GM15510 (cell line): ENCODE results near the gene EHBP1.

Experiments
- POLR2A ChIP-seq: IDR thresholded peaks from 3 replicates; pipeline ENCODE4 v1.6.1; 2011; ENCODE audit warnings: borderline replicate concordance; ENCODE audit not compliant: insufficient read length; ENCODE audit errors: extremely low read depth

The EHBP1 gene

GRCh38 chr2:62785216-62785615, 79.7 kb downstream of the EHBP1 start:
- TF ChIP-seq POLR2A = no peak

- no peak for TF ChIP-seq POLR2A
Observed at GRCh38 chr2:62785810-62786597, 80.5 kb downstream of the EHBP1 start.

- TF ChIP-seq POLR2A = no peak
Observed at GRCh38 chr2:62787386-62787785, 81.9 kb downstream of the EHBP1 start.

GRCh38 chr2:62789518-62789917, 84.0 kb downstream of the EHBP1 start:
- no peak for TF ChIP-seq POLR2A

- TF ChIP-seq POLR2A = no peak
Observed at GRCh38 chr2:62789918-62790317, 84.4 kb downstream of the EHBP1 start.

GRCh38 chr2:62792408-62792807, 86.9 kb downstream of the EHBP1 start:
- no peak for TF ChIP-seq POLR2A

GRCh38 chr2:62793213-62793612, 87.7 kb downstream of the EHBP1 start:
- no peak for TF ChIP-seq POLR2A

- no peak for TF ChIP-seq POLR2A
Observed at GRCh38 chr2:62794791-62795190, 89.3 kb downstream of the EHBP1 start.

- no peak for TF ChIP-seq POLR2A
Observed at GRCh38 chr2:62795341-62795740, 89.8 kb downstream of the EHBP1 start.

GRCh38 chr2:62797107-62797506, 91.6 kb downstream of the EHBP1 start:
- no peak for TF ChIP-seq POLR2A

GRCh38 chr2:62800618-62801017, 95.1 kb downstream of the EHBP1 start:
- TF ChIP-seq POLR2A = no peak

- TF ChIP-seq POLR2A = no peak
Observed at GRCh38 chr2:62801110-62801509, 95.6 kb downstream of the EHBP1 start.

- TF ChIP-seq POLR2A = no peak
Observed at GRCh38 chr2:62801814-62802523, 96.5 kb downstream of the EHBP1 start.

- TF ChIP-seq POLR2A = no peak
Observed at GRCh38 chr2:62803961-62804360, 98.4 kb downstream of the EHBP1 start.

GRCh38 chr2:62806231-62806630, 100.7 kb downstream of the EHBP1 start:
- TF ChIP-seq POLR2A = no peak

GRCh38 chr2:62808554-62808953, 103.0 kb downstream of the EHBP1 start:
- TF ChIP-seq POLR2A = no peak
